ENCODE measurements around the gene PDK1.

The PDK1 gene

GRCh38 chr2:172615727-172616261 is 59.9 kb downstream of the PDK1 start:
- Histone ChIP-seq H3K4me3 (ENCODE audit: low read depth, low read length) (no peak overlapping the region), H3K27ac (no peak overlapping the region), H3K36me3 (replicated peaks) (no peaks in the 10 kb centered on the region), H3K27me3 (replicated peaks) (no peaks in the 10 kb centered on the region)
- in situ Hi-C loops (cut with HindIII; ENCODE audit: low pct_ligation_motif_present, low sequenced_read_pairs), result no loop called here
- TF ChIP-seq CTCF (IDR thresholded peaks at IDR 0.05; ENCODE audit: low read depth, low read length, missing control alignments), result no peak
- DNase-seq, result no peak

- in situ Hi-C loops (cut with HindIII; ENCODE audit: low pct_ligation_motif_present, low sequenced_read_pairs), result no loop called here
- no peak overlapping the region for H3K4me3 ChIP-seq (ENCODE audit: low read depth, low read length)
- no peak for DNase-seq
- no peak for TF ChIP-seq CTCF (IDR thresholded peaks at IDR 0.05; ENCODE audit: low read depth, low read length, missing control alignments)
- no peaks in the 10 kb centered on the region for H3K36me3 ChIP-seq (replicated peaks)
- H3K27me3 ChIP-seq (replicated peaks), result no peaks in the 10 kb centered on the region
- no peak overlapping the region for H3K27ac ChIP-seq
Observed at GRCh38 chr2:172617115-172617514, 61.2 kb downstream of the PDK1 start.

- Histone ChIP-seq H3K36me3 (replicated peaks) (no peaks in the 10 kb centered on the region), H3K27me3 (replicated peaks) (no peaks in the 10 kb centered on the region), H3K4me3 (ENCODE audit: low read depth, low read length) (no peak overlapping the region), H3K27ac (peak overlapping the region; percentile 58)
- in situ Hi-C loops (cut with HindIII; ENCODE audit: low pct_ligation_motif_present, low sequenced_read_pairs), result no loop called here
- peak; percentile 51 for DNase-seq
- no peak for TF ChIP-seq CTCF (IDR thresholded peaks at IDR 0.05; ENCODE audit: low read depth, low read length, missing control alignments)
Observed at GRCh38 chr2:172623249-172623965, 67.5 kb downstream of the PDK1 start.

- no peak for DNase-seq
- no peak overlapping the region for H3K27ac ChIP-seq
- H3K4me3 ChIP-seq (ENCODE audit: low read depth, low read length), result no peak overlapping the region
- no peaks in the 10 kb centered on the region for H3K27me3 ChIP-seq (replicated peaks)
- no peaks in the 10 kb centered on the region for H3K36me3 ChIP-seq (replicated peaks)
- TF ChIP-seq CTCF (IDR thresholded peaks at IDR 0.05; ENCODE audit: low read depth, low read length, missing control alignments), result no peak
- in situ Hi-C loops (cut with HindIII; ENCODE audit: low pct_ligation_motif_present, low sequenced_read_pairs), result no loop called here
Observed at GRCh38 chr2:172624996-172625395, 69.1 kb downstream of the PDK1 start.

GRCh38 chr2:172627181-172627580 is 71.3 kb downstream of the PDK1 start:
- no peak for TF ChIP-seq CTCF (IDR thresholded peaks at IDR 0.05; ENCODE audit: low read depth, low read length, missing control alignments)
- in situ Hi-C loops (cut with HindIII; ENCODE audit: low pct_ligation_motif_present, low sequenced_read_pairs), result no loop called here
- Histone ChIP-seq H3K36me3 (replicated peaks) (no peaks in the 10 kb centered on the region), H3K27ac (no peak overlapping the region), H3K4me3 (ENCODE audit: low read depth, low read length) (no peak overlapping the region), H3K27me3 (replicated peaks) (no peaks in the 10 kb centered on the region)
- no peak for DNase-seq

- Histone ChIP-seq H3K27ac (no peak overlapping the region), H3K27me3 (replicated peaks) (no peaks in the 10 kb centered on the region), H3K4me3 (ENCODE audit: low read depth, low read length) (no peak overlapping the region), H3K36me3 (replicated peaks) (no peaks in the 10 kb centered on the region)
- no peak for TF ChIP-seq CTCF (IDR thresholded peaks at IDR 0.05; ENCODE audit: low read depth, low read length, missing control alignments)
- DNase-seq, result no peak
- in situ Hi-C loops (cut with HindIII; ENCODE audit: low pct_ligation_motif_present, low sequenced_read_pairs), result no loop called here
Observed at GRCh38 chr2:172628085-172628484, 72.2 kb downstream of the PDK1 start.

Measured in brain microvascular endothelial cell (primary cell).